Measurements from ENCODE around the gene RPL39L. TPM values are rescaled to one million over a fixed set of nuclear protein-coding genes. Genes with fewer than 3 reads are reported as not detected.
"Not testable (repeated sequence)": the region's sequence is repeated elsewhere in the genome, so short reads cannot be mapped to it uniquely, and the experiment has no call there.

RPL39L gene
- total RNA-seq, 4 donors from 2014 or later: 1.5 TPM; not detected in 3

DNA sequence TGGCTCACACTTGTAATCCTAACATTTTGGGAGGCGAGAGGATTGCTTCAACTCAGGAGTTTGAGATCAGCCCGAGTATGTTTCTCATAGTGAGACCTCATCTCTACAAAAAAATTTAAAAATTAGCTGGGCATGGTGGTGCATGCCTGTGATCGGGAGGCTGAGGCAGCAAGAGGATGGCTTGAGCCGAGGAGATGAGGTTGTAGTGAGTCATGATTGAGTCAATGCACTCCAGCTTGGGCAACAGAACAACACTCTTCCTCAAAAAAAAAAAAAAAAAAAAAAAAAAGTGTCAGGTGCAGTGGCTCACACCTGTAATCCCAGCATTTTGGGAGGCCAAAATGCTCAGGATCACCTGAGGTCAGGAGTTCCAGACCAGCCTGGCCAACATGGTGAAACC lies 2.4 kb downstream of the RPL39L start:
- Histone ChIP-seq H3K4me3 (no peak overlapping the region), H3K36me3 (no peaks in the 10 kb centered on the region), H3K9me3 (no peaks in the 10 kb centered on the region), H3K27ac (no peak overlapping the region), H3K4me1 (peaks cover 0 to 6% (median 0%) of the 10 kb centered on the region in 4 donors), H3K27me3 (no peaks in the 10 kb centered on the region)
- DNase-seq: no peak
- TF ChIP-seq POLR2A (IDR thresholded peaks at IDR 0.05): no peak
- TF ChIP-seq, protein P1, sequence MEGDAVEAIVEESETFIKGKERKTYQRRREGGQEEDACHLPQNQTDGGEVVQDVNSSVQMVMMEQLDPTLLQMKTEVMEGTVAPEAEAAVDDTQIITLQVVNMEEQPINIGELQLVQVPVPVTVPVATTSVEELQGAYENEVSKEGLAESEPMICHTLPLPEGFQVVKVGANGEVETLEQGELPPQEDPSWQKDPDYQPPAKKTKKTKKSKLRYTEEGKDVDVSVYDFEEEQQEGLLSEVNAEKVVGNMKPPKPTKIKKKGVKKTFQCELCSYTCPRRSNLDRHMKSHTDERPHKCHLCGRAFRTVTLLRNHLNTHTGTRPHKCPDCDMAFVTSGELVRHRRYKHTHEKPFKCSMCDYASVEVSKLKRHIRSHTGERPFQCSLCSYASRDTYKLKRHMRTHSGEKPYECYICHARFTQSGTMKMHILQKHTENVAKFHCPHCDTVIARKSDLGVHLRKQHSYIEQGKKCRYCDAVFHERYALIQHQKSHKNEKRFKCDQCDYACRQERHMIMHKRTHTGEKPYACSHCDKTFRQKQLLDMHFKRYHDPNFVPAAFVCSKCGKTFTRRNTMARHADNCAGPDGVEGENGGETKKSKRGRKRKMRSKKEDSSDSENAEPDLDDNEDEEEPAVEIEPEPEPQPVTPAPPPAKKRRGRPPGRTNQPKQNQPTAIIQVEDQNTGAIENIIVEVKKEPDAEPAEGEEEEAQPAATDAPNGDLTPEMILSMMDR (IDR thresholded peaks at IDR 0.05): no peak

DNA sequence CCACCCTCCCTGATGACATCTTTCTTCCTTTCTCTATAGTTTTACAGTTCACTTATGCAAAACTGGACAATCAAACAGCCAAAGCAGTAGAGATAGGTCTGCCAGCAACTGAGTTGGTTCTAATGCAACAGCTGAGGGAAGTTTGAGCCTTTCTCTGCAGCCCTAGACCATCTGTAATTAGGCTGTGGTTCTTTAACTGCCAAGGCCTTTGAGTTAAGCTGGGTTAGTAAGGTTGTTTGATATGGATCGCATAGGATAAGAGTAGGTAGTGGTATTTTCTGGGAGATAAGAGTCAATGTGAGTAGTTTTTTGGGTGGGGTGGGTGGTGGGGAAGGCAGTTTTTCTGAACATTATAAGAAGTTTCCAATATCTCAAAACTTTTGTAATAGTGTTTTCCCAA lies 3.0 kb downstream of the RPL39L start:
- DNase-seq: no peak
- no peak for TF ChIP-seq POLR2A (IDR thresholded peaks at IDR 0.05)
- TF ChIP-seq, protein P1 (IDR thresholded peaks at IDR 0.05): no peak
- Histone ChIP-seq H3K9me3 (no peaks in the 10 kb centered on the region), H3K27me3 (no peaks in the 10 kb centered on the region), H3K36me3 (no peaks in the 10 kb centered on the region), H3K4me1 (peaks cover 0 to 6% (median 0%) of the 10 kb centered on the region in 4 donors), H3K4me3 (no peak overlapping the region), H3K27ac (no peak overlapping the region)

DNA sequence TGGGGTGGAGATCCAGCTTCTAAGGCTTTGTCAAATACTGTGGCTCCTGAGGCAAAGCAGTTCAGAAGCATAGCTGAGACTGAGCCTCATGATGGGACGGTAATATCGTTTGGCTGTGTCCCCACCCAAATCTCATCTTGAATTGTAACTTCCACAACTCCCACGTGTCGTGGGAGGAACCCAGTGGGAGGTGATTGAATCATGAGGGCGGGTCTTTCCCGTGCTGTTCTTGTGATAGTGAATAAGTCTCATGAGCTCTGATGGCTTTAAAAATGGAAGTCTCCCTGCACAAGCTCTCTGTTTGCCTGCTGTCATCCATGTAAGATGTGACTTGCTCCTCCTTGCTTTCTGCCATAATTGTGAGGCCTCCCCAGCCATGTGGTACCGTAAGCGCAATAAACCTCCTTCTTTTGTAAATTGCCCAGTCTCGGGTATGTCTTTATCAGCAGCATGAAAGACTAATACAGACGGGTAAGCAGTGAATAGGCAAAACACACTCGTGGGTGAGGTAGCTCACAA lies 4.1 kb downstream of the RPL39L start:
- not testable (repeated sequence) for H3K4me1 ChIP-seq, DNase-seq, H3K9me3 ChIP-seq, H3K27me3 ChIP-seq, H3K27ac ChIP-seq, H3K4me3 ChIP-seq, H3K36me3 ChIP-seq

DNA sequence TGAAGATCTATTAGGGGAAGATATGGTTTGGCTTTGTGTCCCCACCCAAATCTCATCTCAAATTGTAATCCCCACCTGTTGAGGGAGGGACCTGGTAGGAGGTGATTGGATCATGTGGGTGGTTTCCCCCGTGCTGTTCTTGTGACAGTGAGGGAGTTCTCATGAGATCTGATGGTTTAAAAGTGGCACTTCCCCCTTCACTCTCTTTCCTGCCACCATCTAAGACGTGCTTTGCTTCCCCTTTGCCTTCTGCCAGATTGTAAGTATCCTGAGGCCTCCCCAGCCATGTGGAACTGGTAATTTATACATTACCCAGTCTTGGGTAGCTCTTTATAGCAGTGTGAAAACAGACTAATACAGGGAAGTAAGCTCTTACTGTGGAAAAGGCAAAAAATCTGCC lies 6.1 kb downstream of the RPL39L start:
- not testable (repeated sequence) for H3K9me3 ChIP-seq, H3K36me3 ChIP-seq, H3K27me3 ChIP-seq, H3K4me1 ChIP-seq, DNase-seq, H3K27ac ChIP-seq, H3K4me3 ChIP-seq

DNA sequence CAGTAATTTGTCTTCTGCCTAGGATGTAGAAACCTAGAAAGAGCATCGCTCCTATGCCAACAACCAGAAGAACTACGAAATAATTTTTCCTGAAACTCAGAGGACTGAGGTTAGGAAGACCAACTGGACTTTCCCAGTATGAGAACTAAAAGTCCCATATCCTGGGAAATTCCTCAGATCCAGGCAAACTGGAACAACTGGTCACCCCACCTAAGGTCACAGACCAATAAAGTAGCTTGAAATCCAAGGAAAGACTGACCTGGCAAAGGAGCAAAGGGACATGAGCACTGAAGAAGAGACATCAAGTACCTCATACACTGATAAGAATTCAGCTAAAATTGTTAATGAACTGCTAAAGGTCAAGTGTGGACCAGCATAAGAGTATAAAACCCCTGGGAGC lies 6.6 kb downstream of the RPL39L start:
- no peaks in the 10 kb centered on the region for H3K27me3 ChIP-seq
- H3K9me3 ChIP-seq: no peaks in the 10 kb centered on the region
- no peak for TF ChIP-seq POLR2A (IDR thresholded peaks at IDR 0.05)
- TF ChIP-seq, protein P1 (IDR thresholded peaks at IDR 0.05): no peak
- H3K4me3 ChIP-seq: no peak overlapping the region
- no peak overlapping the region for H3K27ac ChIP-seq
- DNase-seq: no peak
- peaks cover 0 to 7% (median 2%) of the 10 kb centered on the region in 4 donors for H3K4me1 ChIP-seq
- H3K36me3 ChIP-seq: no peaks in the 10 kb centered on the region

DNA sequence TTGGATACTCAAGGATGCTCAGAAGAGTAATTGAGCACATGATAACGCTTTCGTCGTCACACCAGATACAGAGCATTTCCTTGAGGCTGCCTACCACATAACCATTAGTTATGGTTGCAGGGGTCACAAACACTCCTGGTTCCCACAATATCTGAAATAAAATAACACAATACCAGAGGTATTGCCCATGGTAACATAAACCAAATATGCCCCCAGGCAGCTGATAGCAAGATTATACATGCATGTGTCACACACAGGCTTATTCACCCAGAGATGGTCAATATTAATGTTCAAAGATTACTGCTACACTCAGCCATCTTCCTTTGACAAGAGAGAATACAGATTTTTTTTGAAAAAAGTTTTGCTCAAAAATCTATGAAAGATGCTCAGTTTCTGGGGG lies 7.3 kb downstream of the RPL39L start:
- H3K27me3 ChIP-seq: no peaks in the 10 kb centered on the region
- DNase-seq: no peak
- peaks cover 0 to 7% (median 2%) of the 10 kb centered on the region in 4 donors for H3K4me1 ChIP-seq

More for the DNA sequence above, 7.3 kb downstream of the RPL39L start:
- Histone ChIP-seq H3K27ac (no peak overlapping the region), H3K9me3 (no peaks in the 10 kb centered on the region), H3K36me3 (no peaks in the 10 kb centered on the region), H3K4me3 (no peak overlapping the region)
- TF ChIP-seq POLR2A (IDR thresholded peaks at IDR 0.05): no peak
- TF ChIP-seq, protein P1 (IDR thresholded peaks at IDR 0.05): no peak

Data from Peyer's patch (tissue), 4 donors.